Adrenal gland (tissue), 12 donors: ENCODE results near the gene PITHD1. TPM values are rescaled to one million over a fixed set of nuclear protein-coding genes. Genes with fewer than 3 reads are reported as not detected.

Source experiments
- DNase-seq, 7 donors: peaks; one replicate each; pipeline ENCODE4 v3.0.0-alpha.2; 2019 to 2020
- H3K27ac ChIP-seq, 5 donors: fragments of 200-600 bp; sonication (generic) in 4 of 5; 1 replicate in 3 of 5; 2 replicates in 2 of 5; pipeline versions ENCODE4 v1.5.1 to v1.8.0; 2016 to 2020; ENCODE audit warnings: mild to moderate bottlenecking in 1 of 5
- H3K27me3 ChIP-seq: fragments of 200-600 bp; 2 replicates; pipeline ENCODE4 v1.8.0; 2021
- H3K36me3 ChIP-seq, 2 donors: fragments of 200-600 bp; replicated peaks in 1 of 2; 1 replicate in 1 of 2; 2 replicates in 1 of 2; pipeline versions ENCODE4 v1.5.1 to v1.8.0; 2018 to 2022
- H3K4me1 ChIP-seq, 2 donors: fragments of 200-600 bp; replicated peaks in 1 of 2; 1 replicate in 1 of 2; 2 replicates in 1 of 2; pipeline versions ENCODE4 v1.5.1 to v1.8.0; 2018 to 2021
- H3K4me3 ChIP-seq, 4 donors: fragments of 200-600 bp; sonication (generic) in 3 of 4; one replicate each; pipeline ENCODE4 v1.5.1; 2016 to 2018
- H3K9me3 ChIP-seq, 3 donors: fragments of 200-600 bp; sonication (generic) in 1 of 3; replicated peaks in 1 of 3; 1 replicate in 2 of 3; 2 replicates in 1 of 3; pipeline versions ENCODE4 v1.5.1 to v1.8.0; 2016 to 2021
- CTCF ChIP-seq, 6 experiments: fragments of 450-650 bp in 4 of 6; fragments of 200-600 bp in 2 of 6; sonication (generic) in 1 of 6; IDR thresholded peaks; 1 replicate in 5 of 6; 2 replicates in 1 of 6; pipeline versions ENCODE4 v1.5.1 to v1.8.0; 2016 to 2021; ENCODE audit warnings: antibody characterized with exemption in 6 of 6, mild to moderate bottlenecking in 2 of 6, moderate library complexity in 1 of 6
- POLR2A ChIP-seq, 2 donors: fragments of 450-650 bp; IDR thresholded peaks; one replicate each; pipeline ENCODE4 v1.6.1; 2017; ENCODE audit warnings: antibody characterized with exemption in 2 of 2, mild to moderate bottlenecking in 2 of 2, moderate library complexity in 1 of 2
- WGBS, 4 donors: extraction: QIAGEN DNeasy Blood & Tissue Kit in 2 of 4; methylation state at CpG; one replicate each; pipeline versions ENCODE4 v1.1.5 to v1.1.7; 2013 to 2017; 5-methylcytosine and 5-hydroxymethylcytosine counted together
- intact Hi-C, 2 donors: fragments of 100-400 bp; cut with DNase I; formaldehyde crosslinking; loops; one replicate each; pipeline versions ENCODE4 v1.14.1 to v1.15.0; 2022 to 2023
- polyA plus RNA-seq, 3 donors: library from polyadenylated mRNA; stranded (reverse); fragments of 200-250 nt in 2 of 3; fragments of 350-450 nt in 1 of 3; fragmentation: Illumina TruSeq in 1 of 3; extraction: RNeasy Lipid Tissue Mini Kit (QIAGEN cat#74804) in 1 of 3; gene quantifications; one replicate each; pipeline ENCODE4 v1.2.3, GENCODE V29; 2013 to 2014
- total RNA-seq, 9 donors: library from RNA; depleted of rRNA in 4 of 9; stranded (reverse); fragments of >200 nt in 4 of 9; fragments of 120-200 nt in 1 of 9; fragmentation: NEBNext Ultra II Directional in 1 of 9; extraction: Animal tissue kit (Norgen Biotek cat#: 25700) in 1 of 9; gene quantifications; one replicate each; pipeline versions ENCODE4 v1.1.0 to v1.2.4, GENCODE V29; 2013 to 2023
- donor health status: healthy with polysubstance abuse.
- donor health status: Bipolar disorder and iron deficiency.
- donor health status: DM: yes; HTN: yes; CAD: no.
- donor health status: DM: no; HTN: no; CAD: no.
- donor health status: DM: no; HTN: no; CAD: no.
- donor health status: DM: yes; HTN: yes; CAD: no.

PITHD1 gene
- total and polyA plus RNA-seq, 12 donors: 41.9 to 104 (median 63.0) TPM

GRCh38 chr1:23784846-23785245 is 6.6 kb downstream of the PITHD1 start:
- no peaks in the 10 kb centered on the region for H3K9me3 ChIP-seq
- H3K27ac ChIP-seq: no peak overlapping the region
- intact Hi-C loops: no loop called here
- WGBS, 4 donors: 83 to 89% (median 86%) methylated on average over 4 of the region's 4 CpGs
- no peak overlapping the region for H3K4me3 ChIP-seq
- TF ChIP-seq CTCF (IDR thresholded peaks at IDR 0.05) (no peak), POLR2A (IDR thresholded peaks at IDR 0.05) (no peak)
- DNase-seq: no peak
- peaks cover 0 to 48% of the 10 kb centered on the region in 2 donors for H3K36me3 ChIP-seq
- H3K27me3 ChIP-seq: no peaks in the 10 kb centered on the region
- peaks cover 0 to 6% of the 10 kb centered on the region in 2 donors for H3K4me1 ChIP-seq

- Histone ChIP-seq H3K9me3 (no peaks in the 10 kb centered on the region), H3K27ac (no peak overlapping the region), H3K27me3 (no peaks in the 10 kb centered on the region), H3K4me3 (no peak overlapping the region), H3K4me1 (peaks cover 16 to 21% of the 10 kb centered on the region in 2 donors), H3K36me3 (peaks cover 0 to 43% of the 10 kb centered on the region in 2 donors)
- intact Hi-C loops: no loop called here
- TF ChIP-seq CTCF (IDR thresholded peaks at IDR 0.05) (no peak), POLR2A (IDR thresholded peaks at IDR 0.05) (no peak)
- DNase-seq: no peak
- 85 to 95% (median 92%) methylated on average over 3 of the region's 3 CpGs for WGBS, 4 donors
These were observed 9.5 kb downstream of the PITHD1 start for GRCh38 chr1:23787701-23788100.

GRCh38 chr1:23788695-23789094 is 10.5 kb downstream of the PITHD1 start:
- no peak for TF ChIP-seq CTCF (IDR thresholded peaks at IDR 0.05)
- TF ChIP-seq POLR2A (IDR thresholded peaks at IDR 0.05): no peak
- Histone ChIP-seq H3K27me3 (no peaks in the 10 kb centered on the region), H3K27ac (no peak overlapping the region), H3K9me3 (no peaks in the 10 kb centered on the region), H3K4me3 (no peak overlapping the region), H3K36me3 (peaks cover 0 to 51% of the 10 kb centered on the region in 2 donors), H3K4me1 (peaks cover 17 to 21% of the 10 kb centered on the region in 2 donors)
- no peak for DNase-seq
- intact Hi-C loops: no loop called here
- 94 to 98% (median 96%) methylated on average over 3 of the region's 3 CpGs for WGBS, 4 donors

- TF ChIP-seq POLR2A (IDR thresholded peaks at IDR 0.05) (peak in 1 of 2 donors; percentile 63), CTCF (IDR thresholded peaks at IDR 0.05) (no peak)
- DNase-seq: peak; percentile 91 to 97 (median 95)
- Histone ChIP-seq H3K36me3 (peaks cover 0 to 50% of the 10 kb centered on the region in 2 donors), H3K4me3 (peak within 1 kb of the TSS in 3 of 4 donors; percentile 60 to 92 (median 70)), H3K9me3 (no peaks in the 10 kb centered on the region), H3K27me3 (no peaks in the 10 kb centered on the region), H3K4me1 (peaks cover 17 to 21% of the 10 kb centered on the region in 2 donors), H3K27ac (peak within 1 kb of the TSS; percentile 53 to 81 (median 75))
- intact Hi-C loops: no loop called here
- WGBS, 4 donors: 1 to 2% (median 1%) methylated on average over 38 to 47 of the region's 47 CpGs
These were observed 12.7 kb downstream of the PITHD1 start, which contains the start of gene LYPLA2 for GRCh38 chr1:23790696-23791515. LYPLA2 (plus strand) TSS chr1:23791145; CDS start chr1:23792683, 1,538 bp downstream.
